Measurements from ENCODE around the gene IGSF21. TPM values are rescaled to one million over a fixed set of nuclear protein-coding genes. Genes with fewer than 3 reads are reported as not detected.

The IGSF21 gene
- total RNA-seq, 1 experiment from 2014 or later: 5.2 TPM

DNA sequence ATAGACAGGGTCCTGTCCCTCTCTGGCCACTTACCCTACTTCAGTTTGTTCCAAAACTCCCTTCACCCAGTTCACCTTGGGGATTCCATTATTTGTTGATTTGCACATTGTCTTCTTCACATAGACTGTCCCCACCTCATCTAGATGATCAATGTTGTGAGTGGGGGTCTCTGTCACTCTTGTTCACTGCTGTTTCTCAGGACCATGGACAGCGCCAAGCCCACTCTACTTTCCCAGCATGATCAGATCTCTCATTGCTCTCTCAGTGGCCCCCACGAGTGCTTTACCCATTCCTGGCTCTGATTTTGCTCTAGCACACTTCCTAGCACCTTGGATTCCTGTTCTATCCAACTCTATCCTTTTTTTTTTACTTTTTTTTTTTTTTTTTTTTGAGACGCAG, 45.4 kb upstream of the IGSF21 start:
- Histone ChIP-seq H3T11ph (ENCODE audit: low read length) (no peak overlapping the region), H3K79me1 (ENCODE audit: insufficient read depth, low read depth, low read length, poor library complexity, severe bottlenecking) (no peaks in the 10 kb centered on the region), H2BK5ac (ENCODE audit: insufficient read length, low read length) (no peak overlapping the region), H3K14ac (ENCODE audit: insufficient read depth, low read length) (no peak overlapping the region), H3K18ac (ENCODE audit: insufficient read length, low read depth, low read length) (no peak overlapping the region), H2BK120ac (ENCODE audit: low read depth, low read length, poor library complexity, severe bottlenecking) (no peak overlapping the region), H3K9me3 (ENCODE audit: control insufficient read depth, low read depth, low read length) (no peaks in the 10 kb centered on the region), H3K27me3 (ENCODE audit: insufficient read depth, low read length) (no peaks in the 10 kb centered on the region; the same call in 1 of the 2 replicates), H3K56ac (ENCODE audit: insufficient read length, low read depth, low read length) (no peak overlapping the region), H3K4me1 (ENCODE audit: insufficient read depth, low read length) (no peaks in the 10 kb centered on the region), H2AFZ (ENCODE audit: low read length) (no peak overlapping the region), H4K20me1 (ENCODE audit: control insufficient read depth, insufficient read depth, insufficient read length) (no peaks in the 10 kb centered on the region), H3K23ac (ENCODE audit: insufficient read length, low read depth, low read length) (no peak overlapping the region), H2BK20ac (ENCODE audit: low read depth, low read length, poor library complexity, severe bottlenecking) (no peak overlapping the region), H2BK12ac (ENCODE audit: insufficient read length, low read depth, low read length) (no peak overlapping the region), H3K4ac (ENCODE audit: low read depth, low read length) (no peak overlapping the region), H2BK15ac (ENCODE audit: low read depth, low read length) (no peak overlapping the region), H3K79me2 (ENCODE audit: insufficient read depth, low read length) (no peaks in the 10 kb centered on the region), H3K27ac (ENCODE audit: insufficient read length, low read depth, low read length) (no peak overlapping the region), H3K9ac (ENCODE audit: extremely low read depth, insufficient read length, low read length) (no peak overlapping the region), H4K8ac (replicated peaks; ENCODE audit: insufficient read length, low read depth, low read length) (no peak overlapping the region), H4K5ac (ENCODE audit: insufficient read length, low read depth, low read length) (no peak overlapping the region), H2AK5ac (ENCODE audit: insufficient read length, low read length) (no peak overlapping the region), H3K23me2 (ENCODE audit: insufficient read length, low read depth, low read length, poor library complexity, severe bottlenecking) (no peaks in the 10 kb centered on the region), H3K4me2 (ENCODE audit: insufficient read depth, insufficient read length, low read length) (no peak overlapping the region), H4K91ac (ENCODE audit: insufficient read length, low read depth, low read length) (no peak overlapping the region)
- H3K27me3 Mint-ChIP-seq (ENCODE audit: low read depth): peaks cover 64% of the 10 kb centered on the region
- H3K4me3 Mint-ChIP-seq: no peak overlapping the region
- DNase-seq: no peak
- TF ChIP-seq, protein P1, sequence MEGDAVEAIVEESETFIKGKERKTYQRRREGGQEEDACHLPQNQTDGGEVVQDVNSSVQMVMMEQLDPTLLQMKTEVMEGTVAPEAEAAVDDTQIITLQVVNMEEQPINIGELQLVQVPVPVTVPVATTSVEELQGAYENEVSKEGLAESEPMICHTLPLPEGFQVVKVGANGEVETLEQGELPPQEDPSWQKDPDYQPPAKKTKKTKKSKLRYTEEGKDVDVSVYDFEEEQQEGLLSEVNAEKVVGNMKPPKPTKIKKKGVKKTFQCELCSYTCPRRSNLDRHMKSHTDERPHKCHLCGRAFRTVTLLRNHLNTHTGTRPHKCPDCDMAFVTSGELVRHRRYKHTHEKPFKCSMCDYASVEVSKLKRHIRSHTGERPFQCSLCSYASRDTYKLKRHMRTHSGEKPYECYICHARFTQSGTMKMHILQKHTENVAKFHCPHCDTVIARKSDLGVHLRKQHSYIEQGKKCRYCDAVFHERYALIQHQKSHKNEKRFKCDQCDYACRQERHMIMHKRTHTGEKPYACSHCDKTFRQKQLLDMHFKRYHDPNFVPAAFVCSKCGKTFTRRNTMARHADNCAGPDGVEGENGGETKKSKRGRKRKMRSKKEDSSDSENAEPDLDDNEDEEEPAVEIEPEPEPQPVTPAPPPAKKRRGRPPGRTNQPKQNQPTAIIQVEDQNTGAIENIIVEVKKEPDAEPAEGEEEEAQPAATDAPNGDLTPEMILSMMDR (conservative IDR thresholded peaks at IDR 0.05): no peak
- H3K4me1 Mint-ChIP-seq: peaks cover 4 to 8% of the 10 kb centered on the region in 2 experiments
- WGBS (ENCODE audit: extremely low coverage, insufficient read length, low lambda C conversion rate): no CpG with 5 or more reads among the region's 3 CpGs
- H3K9me3 Mint-ChIP-seq: no peaks in the 10 kb centered on the region; a peak in 1 of 5 replicates
- no peaks in the 10 kb centered on the region for H3K36me3 Mint-ChIP-seq (ENCODE audit: insufficient read depth in 1 of 3, low read depth in 3 of 3)
- H3K27ac Mint-ChIP-seq: no peak overlapping the region

Measured in H9 (cell line).